ENCODE results near the gene CDC42SE2. TPM values are rescaled to one million over a fixed set of nuclear protein-coding genes. Genes with fewer than 3 reads are reported as not detected.

CDC42SE2 gene
- total and polyA plus RNA-seq, 5 experiments from 2014 or later, result 313 to 544 (median 423) TPM

DNA sequence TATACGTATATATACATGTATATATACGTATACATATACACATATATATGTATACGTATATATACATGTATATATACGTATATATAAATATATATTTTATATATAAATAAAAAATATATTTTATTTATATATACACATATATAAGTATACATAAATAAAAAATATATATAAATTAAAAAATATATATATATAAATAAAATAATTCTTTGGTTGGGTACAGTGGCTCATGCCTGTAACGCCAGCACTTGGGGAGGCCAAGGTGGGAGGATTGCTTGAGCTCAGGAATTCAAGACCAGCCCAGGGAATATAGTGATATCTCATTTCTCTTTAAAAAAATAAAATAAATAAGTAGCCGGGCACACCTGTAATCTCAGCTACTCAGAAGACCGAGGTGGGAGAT is 155.0 kb downstream of the CDC42SE2 start:
- Mint-ChIP-seq H3K36me3 (peaks cover 0 to 68% (median 9%) of the 10 kb centered on the region in 3 donors), H3K4me3 (no peak overlapping the region), H3K9me3 (no peaks in the 10 kb centered on the region), H3K27me3 (no peaks in the 10 kb centered on the region), H3K27ac (no peak overlapping the region), H3K4me1 (peaks cover 21 to 41% (median 30%) of the 10 kb centered on the region in 4 donors)
- POLR2A ChIA-PET, result interaction anchor here (0.7 to 1.0 kb wide), 3 partner anchors 37 to 260 kb away, joined by 3 read pairs; no protein-coding TSS in a partner anchor
- DNase-seq (no peak), ATAC-seq (no peak)

- POLR2A ChIA-PET, result interaction anchor here (0.7 to 1.4 kb wide), 4 partner anchors 20 to 254 kb away, joined by 3 to 7 read pairs (median 4); no protein-coding TSS in a partner anchor
- peak overlapping the region; percentile 58 to 93 (median 69) for H3K27ac Mint-ChIP-seq
- peaks cover 0 to 65% (median 9%) of the 10 kb centered on the region in 3 donors for H3K36me3 Mint-ChIP-seq
- ATAC-seq, result no peak
- H3K4me1 Mint-ChIP-seq, result peaks cover 16 to 33% (median 22%) of the 10 kb centered on the region in 4 donors
- H3K27me3 Mint-ChIP-seq, result no peaks in the 10 kb centered on the region
- H3K9me3 Mint-ChIP-seq, result no peaks in the 10 kb centered on the region
- no peak overlapping the region for H3K4me3 Mint-ChIP-seq
- DNase-seq, result no peak
These were observed 156.0 kb downstream of the CDC42SE2 start for GRCh38 chr5:131419877-131420276.

DNA sequence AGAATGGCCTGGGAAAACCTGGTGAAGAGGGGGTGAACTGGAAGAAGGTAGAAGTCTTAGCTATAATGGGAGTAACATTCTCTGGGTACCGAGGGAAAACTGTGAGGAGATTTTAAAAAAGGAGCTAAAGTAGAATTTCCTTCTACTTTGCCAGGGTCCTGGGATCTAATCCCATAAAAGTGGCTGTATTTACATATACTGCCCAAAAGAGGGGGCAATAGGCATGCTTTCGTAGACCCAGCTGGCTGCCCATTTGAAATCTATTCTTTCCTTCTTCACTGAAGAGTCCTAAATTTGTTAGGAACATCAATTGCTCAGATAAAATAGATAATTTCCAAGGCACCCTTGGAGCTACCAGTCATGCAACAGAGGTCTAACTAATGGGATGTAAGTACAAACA is 159.2 kb downstream of the CDC42SE2 start:
- ATAC-seq (no peak), DNase-seq (no peak)
- H3K36me3 Mint-ChIP-seq, result peaks cover 4 to 75% (median 12%) of the 10 kb centered on the region in 3 donors
- H3K9me3 Mint-ChIP-seq, result no peaks in the 10 kb centered on the region
- peaks cover 12 to 21% (median 15%) of the 10 kb centered on the region in 4 donors for H3K4me1 Mint-ChIP-seq
- no peak overlapping the region for H3K4me3 Mint-ChIP-seq
- POLR2A ChIA-PET, result interaction anchor here (0.5 kb wide), 1 partner anchor 42 kb away, joined by 4 read pairs; no protein-coding TSS in a partner anchor
- no peaks in the 10 kb centered on the region for H3K27me3 Mint-ChIP-seq
- peak overlapping the region in 8 of 10 donors; percentile 17 to 82 (median 54) for H3K27ac Mint-ChIP-seq

DNA sequence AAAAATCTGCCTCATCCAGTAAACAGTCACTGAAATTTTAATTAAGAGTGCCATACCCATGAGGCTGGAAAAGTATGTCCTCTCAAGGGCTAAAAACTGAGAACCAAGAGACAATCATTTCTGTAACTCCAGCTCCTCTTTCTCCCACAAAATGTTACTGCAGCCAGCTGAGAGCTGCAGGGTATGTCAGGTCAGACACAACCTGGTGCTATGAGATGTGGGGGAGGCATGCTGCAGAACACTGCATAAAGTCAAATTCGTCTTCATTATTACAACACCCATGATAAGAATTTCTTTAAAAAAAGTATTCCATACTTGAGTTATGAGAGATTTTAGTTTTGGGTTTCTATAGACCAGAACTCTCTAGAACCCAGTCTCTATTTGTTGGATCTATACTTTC is 162.2 kb downstream of the CDC42SE2 start:
- peaks cover 7 to 20% (median 15%) of the 10 kb centered on the region in 4 donors for H3K4me1 Mint-ChIP-seq
- peaks cover 8 to 87% (median 25%) of the 10 kb centered on the region in 3 donors for H3K36me3 Mint-ChIP-seq
- DNase-seq (no peak), ATAC-seq (no peak)
- no peaks in the 10 kb centered on the region for H3K27me3 Mint-ChIP-seq
- POLR2A ChIA-PET, result interaction anchor here (0.7 kb wide), 1 partner anchor 10 kb away, joined by 3 read pairs; no protein-coding TSS in a partner anchor
- no peak overlapping the region for H3K4me3 Mint-ChIP-seq
- H3K27ac Mint-ChIP-seq, result peak overlapping the region in 9 of 10 donors; percentile 11 to 89 (median 67)
- H3K9me3 Mint-ChIP-seq, result no peaks in the 10 kb centered on the region

- Mint-ChIP-seq H3K9me3 (no peaks in the 10 kb centered on the region), H3K27me3 (no peaks in the 10 kb centered on the region), H3K36me3 (peaks cover 12 to 93% (median 45%) of the 10 kb centered on the region in 3 donors), H3K27ac (peak overlapping the region in 7 of 10 donors; percentile 33 to 79 (median 54)), H3K4me1 (peaks cover 5 to 16% (median 10%) of the 10 kb centered on the region in 4 donors), H3K4me3 (no peak overlapping the region)
- POLR2A ChIA-PET, result no interaction called here
- no peak for ATAC-seq
- no peak for DNase-seq
These were observed 166.9 kb downstream of the CDC42SE2 start for GRCh38 chr5:131430794-131431193.

- DNase-seq (no peak), ATAC-seq (no peak)
- H3K4me3 Mint-ChIP-seq, result no peak overlapping the region
- no peaks in the 10 kb centered on the region for H3K9me3 Mint-ChIP-seq
- H3K4me1 Mint-ChIP-seq, result peaks cover 4 to 15% (median 10%) of the 10 kb centered on the region in 4 donors
- peak overlapping the region in 5 of 10 donors; percentile 31 to 60 (median 37) for H3K27ac Mint-ChIP-seq
- no peaks in the 10 kb centered on the region for H3K27me3 Mint-ChIP-seq
- peaks cover 12 to 93% (median 42%) of the 10 kb centered on the region in 3 donors for H3K36me3 Mint-ChIP-seq
- POLR2A ChIA-PET, result no interaction called here
These were observed 167.9 kb downstream of the CDC42SE2 start for GRCh38 chr5:131431794-131432193.

GRCh38 chr5:131433109-131433508 is 169.3 kb downstream of the CDC42SE2 start:
- POLR2A ChIA-PET, result no interaction called here
- ATAC-seq, result no peak
- peaks cover 12 to 97% (median 42%) of the 10 kb centered on the region in 3 donors for H3K36me3 Mint-ChIP-seq
- no peaks in the 10 kb centered on the region for H3K9me3 Mint-ChIP-seq
- H3K27ac Mint-ChIP-seq, result peak overlapping the region in 9 of 10 donors; percentile 4 to 84 (median 70)
- no peak overlapping the region for H3K4me3 Mint-ChIP-seq
- DNase-seq, result no peak
- no peaks in the 10 kb centered on the region for H3K27me3 Mint-ChIP-seq
- peaks cover 4 to 15% (median 10%) of the 10 kb centered on the region in 4 donors for H3K4me1 Mint-ChIP-seq

DNA sequence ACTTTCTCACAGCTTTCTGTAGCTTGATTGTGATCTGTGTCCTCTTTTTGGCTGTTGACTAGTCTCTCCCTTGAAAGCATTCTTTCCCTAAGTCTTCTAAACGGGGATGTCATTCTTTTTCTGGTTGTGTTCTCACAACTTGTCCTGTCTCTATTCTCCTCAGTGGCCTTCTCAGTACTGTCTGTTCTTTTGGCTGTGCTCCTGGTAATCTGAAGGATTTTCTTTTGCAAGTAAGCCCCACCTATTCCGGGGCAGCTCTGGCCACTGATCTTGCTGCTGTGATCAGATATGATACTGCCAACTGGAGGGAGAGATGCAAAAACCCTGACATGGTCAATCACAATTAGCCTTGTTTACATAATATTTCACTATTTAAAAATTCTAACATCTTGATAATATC is 172.2 kb downstream of the CDC42SE2 start:
- Mint-ChIP-seq H3K27me3 (no peaks in the 10 kb centered on the region), H3K36me3 (peaks cover 12 to 95% (median 38%) of the 10 kb centered on the region in 3 donors), H3K4me1 (peaks cover 0 to 15% (median 13%) of the 10 kb centered on the region in 4 donors), H3K4me3 (peak overlapping the region in 1 of 10 donors; percentile 48), H3K27ac (peak overlapping the region; percentile 20 to 68 (median 56)), H3K9me3 (no peaks in the 10 kb centered on the region)
- ATAC-seq (no peak), DNase-seq (no peak)
- POLR2A ChIA-PET, result no interaction called here

- Mint-ChIP-seq H3K4me1 (peaks cover 0 to 23% (median 15%) of the 10 kb centered on the region in 4 donors), H3K36me3 (peaks cover 13 to 97% (median 33%) of the 10 kb centered on the region in 3 donors), H3K9me3 (no peaks in the 10 kb centered on the region), H3K27me3 (no peaks in the 10 kb centered on the region), H3K4me3 (no peak overlapping the region), H3K27ac (peak overlapping the region in 8 of 10 donors; percentile 22 to 88 (median 72))
- POLR2A ChIA-PET, result no interaction called here
- ATAC-seq (no peak), DNase-seq (no peak)
These were observed 177.3 kb downstream of the CDC42SE2 start for GRCh38 chr5:131441184-131441583.

Other genes with a start within 250 kb of the CDC42SE2 start
- gene HINT1, start 98.8 kb upstream of the CDC42SE2 start, total RNA-seq, result 100 to 1,000 TPM; 252 to 272 TPM
- 100 to 1,000 TPM; 366 to 428 (median 408) TPM for gene HINT1, start 98.8 kb upstream of the CDC42SE2 start, polyA plus RNA-seq
- 10 to 100 TPM; 16.5 to 17.7 TPM for gene LYRM7, start 93.1 kb upstream of the CDC42SE2 start, total RNA-seq
- 10 to 100 TPM in 1 of 3 donors, 1 to 10 TPM in 2; 9.3 to 13.6 (median 9.8) TPM for gene LYRM7, start 93.1 kb upstream of the CDC42SE2 start, polyA plus RNA-seq

Data from naive thymus-derived CD8-positive, alpha-beta T cell (primary cell).